Left cardiac atrium (tissue), 4 donors: ENCODE data around the gene SLC6A20. TPM values are rescaled to one million over a fixed set of nuclear protein-coding genes. Genes with fewer than 3 reads are reported as not detected.
"Not testable (repeated sequence)": the region's sequence is repeated elsewhere in the genome, so short reads cannot be mapped to it uniquely, and the experiment has no call there.

ENCODE experiments used
- ATAC-seq, 2 donors: fragments of 200-7000 bp; cut with Tn5 transposase; one replicate each; pipeline ENCODE4 v1.9.1; 2020; ENCODE audit warnings: mild to moderate bottlenecking in 2 of 2, moderate library complexity in 2 of 2
- DNase-seq: peaks from one replicate; pipeline ENCODE4 v3.0.0-alpha.2; 2020
- intact Hi-C, 2 donors: fragments of 100-400 bp; cut with DNase I; formaldehyde crosslinking; loops; one replicate each; pipeline versions ENCODE4 v1.14.1 to v1.15.1; 2022 to 2023
- total RNA-seq, 2 donors: library from RNA; stranded (reverse); fragmentation: NEBNext Ultra II Directional; extraction: Animal tissue kit (Norgen Biotek cat#: 25700); gene quantifications; one replicate each; pipeline ENCODE4 v1.2.1, GENCODE V29; 2021
- donor health status: DM: no; HTN: yes; CAD: no.
- donor health status: DM: no; HTN: yes; CAD: no; lungs with severe emphysema.
- donor health status: DM: yes; HTN: yes; CAD: no.
- donor health status: Dilated cardiomyopathy.

Gene SLC6A20
- total RNA-seq, 2 donors from 2014 or later = 0.18 TPM; not detected in 1

- no peak for ATAC-seq
- intact Hi-C loops = loop anchor here in 1 of 2 donors (10.0 kb wide), 2 partner anchors 159 to 319 kb away; no protein-coding TSS in a partner anchor
- DNase-seq = no peak
Measured at GRCh38 chr3:45765266-45765851, 31.0 kb downstream of the SLC6A20 start.

- intact Hi-C loops = loop anchor here (5.0 to 10.0 kb wide), 3 partner anchors 69 to 322 kb away; no protein-coding TSS in a partner anchor
- ATAC-seq = no peak
- DNase-seq = no peak
Measured at GRCh38 chr3:45763303-45763675, 33.0 kb downstream of the SLC6A20 start.

GRCh38 chr3:45762647-45763302 lies 33.6 kb downstream of the SLC6A20 start:
- ATAC-seq (no peak), DNase-seq (no peak)
- intact Hi-C loops = loop anchor here (5.0 to 10.0 kb wide), 3 partner anchors 70 to 322 kb away; no protein-coding TSS in a partner anchor

- intact Hi-C loops = loop anchor here (2.0 to 10.0 kb wide), 4 partner anchors 70 to 323 kb away; no protein-coding TSS in a partner anchor
- DNase-seq (no peak), ATAC-seq (no peak)
Measured at GRCh38 chr3:45761831-45762230, 34.5 kb downstream of the SLC6A20 start.

GRCh38 chr3:45760878-45761711 lies 35.2 kb downstream of the SLC6A20 start:
- intact Hi-C loops = loop anchor here (2.0 to 10.0 kb wide), 4 partner anchors 71 to 324 kb away; no protein-coding TSS in a partner anchor
- peak; percentile 84 to 89 for ATAC-seq
- DNase-seq = no peak

- no peak for DNase-seq
- intact Hi-C loops = loop anchor here (2.0 to 10.0 kb wide), 4 partner anchors 72 to 325 kb away; no protein-coding TSS in a partner anchor
- ATAC-seq = no peak
Measured at GRCh38 chr3:45759851-45760250, 36.5 kb downstream of the SLC6A20 start.

- intact Hi-C loops = no loop called here
- DNase-seq (no peak), ATAC-seq (no peak)
Measured at GRCh38 chr3:45758871-45759270, 37.5 kb downstream of the SLC6A20 start.

- DNase-seq, intact Hi-C loops, ATAC-seq: not testable (repeated sequence)
Measured at GRCh38 chr3:45757141-45757540, 39.2 kb downstream of the SLC6A20 start.

GRCh38 chr3:45756055-45756454 lies 40.3 kb downstream of the SLC6A20 start:
- DNase-seq (no peak), ATAC-seq (no peak)
- intact Hi-C loops = no loop called here

GRCh38 chr3:45754461-45754860 lies 41.9 kb downstream of the SLC6A20 start:
- DNase-seq (no peak), ATAC-seq (no peak)
- intact Hi-C loops = no loop called here

- no peak for ATAC-seq
- intact Hi-C loops = no loop called here
Measured at GRCh38 chr3:45753095-45753494, 43.2 kb downstream of the SLC6A20 start.

GRCh38 chr3:45751537-45752242 lies 44.6 kb downstream of the SLC6A20 start:
- DNase-seq (no peak), ATAC-seq (no peak)
- intact Hi-C loops = no loop called here

More at GRCh38 chr3:45753095-45753494, 43.2 kb downstream of the SLC6A20 start:
- no peak for DNase-seq

GRCh38 chr3:45749880-45750279 lies 46.5 kb downstream of the SLC6A20 start:
- ATAC-seq (no peak), DNase-seq (no peak)
- intact Hi-C loops = no loop called here

GRCh38 chr3:45749036-45749600 lies 47.2 kb downstream of the SLC6A20 start:
- ATAC-seq, DNase-seq, intact Hi-C loops: not testable (repeated sequence)

- DNase-seq (no peak), ATAC-seq (peak in 1 of 2 donors; percentile 29)
- intact Hi-C loops = no loop called here
Measured at GRCh38 chr3:45748068-45748467, 48.3 kb downstream of the SLC6A20 start.

- ATAC-seq (peak; percentile 23 to 35), DNase-seq (no peak)
- intact Hi-C loops = no loop called here
Measured at GRCh38 chr3:45746777-45747622, 49.3 kb downstream of the SLC6A20 start.

- peak; percentile 13 to 35 for ATAC-seq
- intact Hi-C loops = no loop called here
- no peak for DNase-seq
Measured at GRCh38 chr3:45746165-45746776, 50.1 kb downstream of the SLC6A20 start.
